ENCODE measurements around the gene BSG.

BSG gene

DNA sequence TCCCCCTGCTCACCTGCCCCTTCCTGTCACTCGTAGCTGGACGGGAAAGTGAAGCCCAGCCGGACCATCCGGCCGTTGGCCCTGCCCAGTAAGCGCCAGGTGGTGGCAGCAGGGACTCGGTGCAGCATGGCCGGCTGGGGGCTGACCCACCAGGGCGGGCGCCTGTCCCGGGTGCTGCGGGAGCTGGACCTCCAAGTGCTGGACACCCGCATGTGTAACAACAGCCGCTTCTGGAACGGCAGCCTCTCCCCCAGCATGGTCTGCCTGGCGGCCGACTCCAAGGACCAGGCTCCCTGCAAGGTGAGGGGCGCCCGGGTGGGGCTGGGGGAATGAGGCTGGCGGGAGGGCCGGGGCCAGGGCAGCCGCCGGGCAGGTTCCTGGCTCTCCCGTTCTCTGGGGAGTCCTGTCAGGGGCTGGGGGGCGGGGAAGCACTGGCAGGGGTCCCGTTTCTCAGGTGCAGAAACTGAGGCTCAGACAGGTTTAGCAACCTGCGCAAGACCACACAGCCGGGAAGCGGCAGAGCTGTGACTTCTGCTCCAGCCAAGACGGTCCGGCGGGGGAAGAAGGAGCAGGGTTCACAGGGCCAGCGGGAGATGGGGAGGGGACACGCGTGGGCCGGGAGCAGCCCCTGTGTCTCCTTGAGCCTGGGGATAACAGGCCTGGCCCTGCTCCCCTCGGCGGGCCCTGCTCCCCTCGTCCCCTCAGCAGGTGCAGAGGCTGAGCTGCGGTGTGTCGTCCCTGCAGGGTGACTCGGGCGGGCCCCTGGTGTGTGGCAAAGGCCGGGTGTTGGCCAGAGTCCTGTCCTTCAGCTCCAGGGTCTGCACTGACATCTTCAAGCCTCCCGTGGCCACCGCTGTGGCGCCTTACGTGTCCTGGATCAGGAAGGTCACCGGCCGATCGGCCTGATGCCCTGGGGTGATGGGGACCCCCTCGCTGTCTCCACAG lies 23.2 kb upstream of the BSG start:
- TF ChIP-seq FOXP2 (optimal IDR thresholded peaks at IDR 0.05; ENCODE audit: borderline replicate concordance, extremely low read depth, extremely low read length, insufficient read depth) = no peak
- TF ChIP-seq POLR2AphosphoS5 (IDR thresholded peaks at IDR 0.05; ENCODE audit: low read depth, low read length) = no peak
- no peak for TF ChIP-seq SIN3A (IDR thresholded peaks at IDR 0.05; ENCODE audit: borderline replicate concordance, insufficient read depth, low read length)
- no peak for TF ChIP-seq TAF1 (IDR thresholded peaks at IDR 0.05; ENCODE audit: borderline replicate concordance, insufficient read depth, low read length)
- TF ChIP-seq, protein P1, sequence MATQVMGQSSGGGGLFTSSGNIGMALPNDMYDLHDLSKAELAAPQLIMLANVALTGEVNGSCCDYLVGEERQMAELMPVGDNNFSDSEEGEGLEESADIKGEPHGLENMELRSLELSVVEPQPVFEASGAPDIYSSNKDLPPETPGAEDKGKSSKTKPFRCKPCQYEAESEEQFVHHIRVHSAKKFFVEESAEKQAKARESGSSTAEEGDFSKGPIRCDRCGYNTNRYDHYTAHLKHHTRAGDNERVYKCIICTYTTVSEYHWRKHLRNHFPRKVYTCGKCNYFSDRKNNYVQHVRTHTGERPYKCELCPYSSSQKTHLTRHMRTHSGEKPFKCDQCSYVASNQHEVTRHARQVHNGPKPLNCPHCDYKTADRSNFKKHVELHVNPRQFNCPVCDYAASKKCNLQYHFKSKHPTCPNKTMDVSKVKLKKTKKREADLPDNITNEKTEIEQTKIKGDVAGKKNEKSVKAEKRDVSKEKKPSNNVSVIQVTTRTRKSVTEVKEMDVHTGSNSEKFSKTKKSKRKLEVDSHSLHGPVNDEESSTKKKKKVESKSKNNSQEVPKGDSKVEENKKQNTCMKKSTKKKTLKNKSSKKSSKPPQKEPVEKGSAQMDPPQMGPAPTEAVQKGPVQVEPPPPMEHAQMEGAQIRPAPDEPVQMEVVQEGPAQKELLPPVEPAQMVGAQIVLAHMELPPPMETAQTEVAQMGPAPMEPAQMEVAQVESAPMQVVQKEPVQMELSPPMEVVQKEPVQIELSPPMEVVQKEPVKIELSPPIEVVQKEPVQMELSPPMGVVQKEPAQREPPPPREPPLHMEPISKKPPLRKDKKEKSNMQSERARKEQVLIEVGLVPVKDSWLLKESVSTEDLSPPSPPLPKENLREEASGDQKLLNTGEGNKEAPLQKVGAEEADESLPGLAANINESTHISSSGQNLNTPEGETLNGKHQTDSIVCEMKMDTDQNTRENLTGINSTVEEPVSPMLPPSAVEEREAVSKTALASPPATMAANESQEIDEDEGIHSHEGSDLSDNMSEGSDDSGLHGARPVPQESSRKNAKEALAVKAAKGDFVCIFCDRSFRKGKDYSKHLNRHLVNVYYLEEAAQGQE (IDR thresholded peaks at IDR 0.05; ENCODE audit: insufficient read depth in 1 of 2, low read depth in 2 of 2, low read length in 2 of 2) = no peak

- TF ChIP-seq TAF1 (IDR thresholded peaks at IDR 0.05; ENCODE audit: borderline replicate concordance, insufficient read depth, low read length) (no peak), POLR2AphosphoS5 (IDR thresholded peaks at IDR 0.05; ENCODE audit: low read depth, low read length) (no peak), FOXP2 (optimal IDR thresholded peaks at IDR 0.05; ENCODE audit: borderline replicate concordance, extremely low read depth, extremely low read length, insufficient read depth) (no peak), SIN3A (IDR thresholded peaks at IDR 0.05; ENCODE audit: borderline replicate concordance, insufficient read depth, low read length) (no peak)
- TF ChIP-seq, protein P1 (IDR thresholded peaks at IDR 0.05; ENCODE audit: insufficient read depth in 1 of 2, low read depth in 2 of 2, low read length in 2 of 2) = no peak
These were observed 17.6 kb upstream of the BSG start for GRCh38 chr19:554817-555216.

DNA sequence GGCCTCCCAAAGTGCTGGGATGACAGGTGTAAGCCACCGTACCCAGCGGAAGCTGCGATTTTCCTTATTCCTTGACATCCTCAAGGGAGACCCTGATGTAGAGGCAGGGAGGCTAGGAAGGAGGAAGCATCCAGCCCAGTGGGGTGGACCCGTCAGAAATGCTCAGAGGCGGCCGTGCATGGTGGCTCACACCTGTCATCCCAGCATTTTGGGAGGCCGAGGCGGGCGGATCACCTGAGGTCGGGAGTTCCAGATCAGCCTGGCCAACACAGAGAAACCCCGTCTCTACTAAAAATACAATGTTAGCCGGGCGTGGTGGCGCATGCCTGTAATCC lies 17.0 kb upstream of the BSG start:
- TF ChIP-seq, protein P1 (IDR thresholded peaks at IDR 0.05; ENCODE audit: insufficient read depth in 1 of 2, low read depth in 2 of 2, low read length in 2 of 2) = no peak
- TF ChIP-seq SIN3A (IDR thresholded peaks at IDR 0.05; ENCODE audit: borderline replicate concordance, insufficient read depth, low read length) = no peak
- no peak for TF ChIP-seq TAF1 (IDR thresholded peaks at IDR 0.05; ENCODE audit: borderline replicate concordance, insufficient read depth, low read length)
- TF ChIP-seq FOXP2 (optimal IDR thresholded peaks at IDR 0.05; ENCODE audit: borderline replicate concordance, extremely low read depth, extremely low read length, insufficient read depth) = no peak
- TF ChIP-seq POLR2AphosphoS5 (IDR thresholded peaks at IDR 0.05; ENCODE audit: low read depth, low read length) = no peak

GRCh38 chr19:556611-557382 lies 15.6 kb upstream of the BSG start:
- TF ChIP-seq TAF1 (IDR thresholded peaks at IDR 0.05; ENCODE audit: borderline replicate concordance, insufficient read depth, low read length) = no peak
- TF ChIP-seq, protein P1 (IDR thresholded peaks at IDR 0.05; ENCODE audit: insufficient read depth in 1 of 2, low read depth in 2 of 2, low read length in 2 of 2) = no peak
- TF ChIP-seq FOXP2 (optimal IDR thresholded peaks at IDR 0.05; ENCODE audit: borderline replicate concordance, extremely low read depth, extremely low read length, insufficient read depth) = no peak
- TF ChIP-seq SIN3A (IDR thresholded peaks at IDR 0.05; ENCODE audit: borderline replicate concordance, insufficient read depth, low read length) = no peak
- no peak for TF ChIP-seq POLR2AphosphoS5 (IDR thresholded peaks at IDR 0.05; ENCODE audit: low read depth, low read length)

Measured in PFSK-1 (cell line).